HG03066 (cell line): Measurements from ENCODE around the gene DMD.
A peak's percentile ranks its signal among the peaks of the same experiment; 100 is the strongest.

Source experiments
- ATAC-seq: cut with Tn5 transposase; IDR thresholded peaks from one replicate; pipeline ENCODE4 v1.9.1; 2021; ENCODE audit warnings: low read depth; ENCODE audit not compliant: unreplicated experiment

Gene DMD

DNA sequence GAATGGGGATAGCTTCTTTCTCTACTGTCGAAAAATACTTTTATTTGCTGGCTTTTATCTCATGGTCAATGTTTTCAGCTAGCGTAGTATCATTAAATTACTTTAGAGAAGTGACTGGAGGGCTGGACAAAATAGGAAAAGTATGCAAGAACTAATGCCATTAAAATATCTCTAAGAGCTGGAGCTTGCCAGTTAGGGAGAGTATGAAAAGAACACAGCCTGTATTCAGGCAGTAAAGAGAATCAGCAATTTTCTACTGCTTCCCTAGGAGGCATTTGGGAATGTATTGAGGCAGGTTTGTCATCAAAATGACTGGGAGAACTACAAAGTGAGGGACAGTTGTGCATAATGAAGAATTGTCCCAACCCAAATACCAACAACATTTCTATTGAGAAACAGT, 2096.5 kb downstream of the DMD start:
- ATAC-seq = no peak

DNA sequence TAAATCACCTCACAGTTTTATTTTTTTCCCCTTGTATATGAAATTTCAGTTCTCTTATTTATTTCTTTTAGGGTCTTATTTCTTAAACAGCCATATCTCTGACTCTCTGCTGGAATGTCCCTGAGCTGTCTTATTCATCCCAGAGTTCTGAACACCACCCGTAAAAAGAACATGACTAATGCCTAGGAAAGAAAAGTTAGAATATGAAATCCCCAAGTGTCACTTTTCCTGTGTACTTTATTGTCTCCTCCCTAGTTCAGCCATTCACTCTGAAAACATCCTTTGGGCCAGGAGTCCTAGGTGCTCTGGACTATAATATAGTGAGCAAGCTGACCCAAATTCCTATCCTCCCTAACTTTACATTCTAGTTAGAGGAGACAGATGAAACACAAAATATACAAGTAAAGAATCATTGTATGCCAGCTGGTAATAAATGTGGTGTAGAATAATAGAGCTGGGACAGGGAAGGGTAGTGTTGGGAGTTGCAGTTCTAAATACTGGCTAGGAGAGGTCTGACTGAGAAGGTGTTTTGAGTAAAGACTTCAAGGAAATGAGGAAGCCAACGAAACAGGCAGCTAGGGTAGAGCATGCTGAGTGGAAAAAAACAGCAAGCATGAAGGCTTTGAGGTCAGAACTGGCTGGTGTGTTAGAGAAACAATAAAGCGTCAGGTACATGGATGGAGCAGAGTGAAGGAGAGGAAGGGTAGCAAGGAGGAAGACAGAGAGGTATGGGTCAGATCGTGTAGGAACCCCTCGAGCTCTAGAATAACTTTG, 2098.9 kb downstream of the DMD start:
- ATAC-seq = no peak

DNA sequence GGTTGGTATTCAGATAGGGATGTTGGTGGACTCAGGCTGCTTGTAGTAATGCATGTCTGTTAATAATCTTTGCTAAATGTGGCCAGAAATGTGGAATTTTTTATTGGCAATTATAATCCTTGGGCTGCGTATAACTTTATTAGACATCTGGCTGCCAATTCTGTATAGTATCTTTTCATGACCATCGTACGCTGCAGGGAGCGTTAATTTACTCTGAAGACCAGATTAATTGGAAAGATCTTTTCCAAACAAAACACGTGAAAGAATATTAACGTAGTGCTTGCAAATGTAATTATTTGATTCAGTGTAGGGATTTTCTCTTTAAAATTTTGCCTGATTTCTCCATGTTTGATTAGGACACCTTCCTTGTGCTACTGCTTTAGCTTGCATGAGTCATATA, 2100.7 kb downstream of the DMD start:
- ATAC-seq = no peak

DNA sequence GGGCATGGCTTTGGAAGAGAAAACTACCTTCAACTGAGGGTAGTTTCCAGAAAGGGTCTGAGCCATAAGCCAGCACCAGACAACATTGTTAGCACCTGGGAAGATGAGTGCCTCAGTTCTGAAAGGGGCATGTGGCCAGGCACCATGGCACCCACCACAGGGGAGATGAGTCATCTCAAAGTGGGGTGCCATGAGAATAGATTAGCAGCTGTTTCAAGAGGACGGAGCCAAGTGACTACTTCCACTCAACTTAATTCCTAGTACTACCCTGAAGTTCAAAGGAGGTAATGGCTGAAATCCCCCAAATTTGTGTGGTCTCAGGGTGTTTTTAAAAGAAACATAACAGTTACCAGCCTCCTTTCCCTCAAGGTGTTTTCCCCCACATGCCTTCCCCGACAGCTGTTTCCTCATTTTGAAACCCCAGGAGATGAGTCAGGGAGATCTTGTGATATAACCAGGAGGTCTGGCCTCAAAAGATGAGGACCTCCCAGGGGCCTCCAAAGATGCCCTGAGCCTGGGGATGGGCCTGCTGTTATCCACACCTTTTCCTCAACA, 2111.7 kb downstream of the DMD start:
- no peak for ATAC-seq

DNA sequence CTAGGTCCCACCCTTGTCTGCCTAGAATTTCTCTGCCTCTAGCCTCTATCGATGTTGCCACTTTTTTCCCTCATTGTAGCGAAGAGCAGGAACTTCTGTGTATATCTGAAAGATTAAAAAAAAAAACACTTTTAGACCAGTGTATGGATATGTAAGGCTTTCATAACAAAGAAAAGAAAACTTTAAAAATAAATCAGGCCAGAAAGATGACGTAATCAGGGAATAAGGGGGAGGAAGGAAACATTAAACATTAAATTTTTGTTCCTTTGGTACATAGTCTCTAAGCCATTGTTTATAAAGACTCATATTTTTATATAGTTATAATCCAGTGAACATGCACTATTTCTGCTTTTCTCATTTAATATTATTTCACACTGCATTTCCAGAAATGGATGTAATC, 2113.3 kb downstream of the DMD start:
- ATAC-seq = no peak

DNA sequence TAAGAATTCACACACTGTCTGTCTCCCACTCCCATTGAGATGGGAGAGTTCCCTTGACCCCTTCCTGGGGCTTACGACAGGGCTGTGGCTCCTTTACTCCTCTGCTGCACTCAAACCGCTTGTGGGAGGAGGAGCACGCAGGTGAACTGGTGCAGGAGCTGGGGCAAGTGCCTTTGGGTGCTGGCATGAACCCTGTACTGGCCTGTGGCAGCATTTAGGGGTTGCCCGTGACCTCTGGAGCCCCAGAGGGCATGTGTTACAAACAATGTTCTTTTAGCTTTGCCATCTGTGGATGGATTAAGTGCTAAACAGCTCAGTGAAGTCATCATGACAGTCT, 2117.7 kb downstream of the DMD start:
- no peak for ATAC-seq

DNA sequence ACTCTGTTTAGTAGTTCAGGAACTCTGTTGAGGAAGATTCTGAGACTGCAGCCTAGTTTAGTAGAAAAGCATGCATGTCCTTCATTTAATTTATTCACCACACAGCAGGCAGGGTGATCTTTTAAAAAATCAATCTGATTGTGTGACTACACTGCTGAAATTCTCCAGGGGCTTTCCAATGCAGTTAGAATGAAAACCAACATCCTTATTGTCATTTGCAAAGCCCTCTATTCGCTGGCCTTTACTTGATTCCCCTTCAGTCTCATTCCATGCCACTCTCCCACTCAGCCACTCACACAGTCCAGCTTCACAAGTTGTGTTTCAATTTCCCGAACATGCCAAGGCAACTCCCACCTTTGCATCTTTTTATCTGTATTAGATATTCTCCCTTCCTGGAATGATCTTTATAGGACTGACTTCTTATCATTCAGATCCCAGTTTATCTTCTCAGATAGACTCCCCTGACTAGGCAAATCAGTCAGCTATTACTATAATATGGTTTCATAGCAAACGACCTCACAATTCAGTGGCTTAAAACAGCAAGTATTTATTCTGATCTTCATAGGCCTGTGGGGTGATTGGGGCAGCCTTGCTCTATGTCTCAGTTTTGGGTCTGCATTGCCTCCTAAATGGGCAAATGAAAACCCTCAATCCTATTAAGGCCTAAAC, 2118.2 kb downstream of the DMD start:
- ATAC-seq = no peak

DNA sequence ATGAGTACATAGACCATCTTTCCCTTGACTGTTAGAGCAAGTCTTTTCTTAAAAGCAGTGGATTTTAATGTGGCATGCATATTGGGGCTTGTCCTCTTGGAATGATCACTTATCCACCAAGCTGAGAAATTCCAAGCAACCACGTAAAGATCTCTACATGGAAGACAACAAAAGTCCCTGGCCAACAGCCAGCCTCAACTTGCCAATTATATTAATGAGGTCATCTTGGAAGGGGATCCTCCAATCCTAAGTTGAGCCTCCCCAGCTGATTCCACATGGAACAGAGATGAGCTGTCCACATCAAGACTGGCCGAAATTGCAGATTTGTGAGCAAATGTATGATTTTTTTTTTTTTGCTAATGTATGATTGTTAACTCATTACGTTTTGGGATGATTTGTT, 2118.9 kb downstream of the DMD start:
- ATAC-seq = no peak

DNA sequence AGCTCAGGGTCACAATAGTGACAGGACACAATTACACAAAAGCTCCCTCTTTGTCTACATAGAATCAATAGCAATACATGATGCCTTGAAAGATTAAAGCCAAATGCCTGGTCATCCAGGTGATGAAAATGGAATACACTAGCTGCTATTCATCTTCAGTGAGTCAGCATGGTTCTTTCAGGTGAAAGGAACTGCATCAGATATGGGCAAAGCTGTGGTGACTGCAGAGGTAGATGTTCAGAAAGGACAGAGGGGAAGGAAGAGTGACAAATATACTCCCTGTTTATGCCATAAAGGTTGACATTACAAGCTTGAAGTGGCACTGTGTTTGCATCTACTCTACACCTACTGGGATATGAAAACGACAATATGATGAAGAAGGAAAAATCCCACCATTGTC, 2119.5 kb downstream of the DMD start:
- ATAC-seq = no peak

DNA sequence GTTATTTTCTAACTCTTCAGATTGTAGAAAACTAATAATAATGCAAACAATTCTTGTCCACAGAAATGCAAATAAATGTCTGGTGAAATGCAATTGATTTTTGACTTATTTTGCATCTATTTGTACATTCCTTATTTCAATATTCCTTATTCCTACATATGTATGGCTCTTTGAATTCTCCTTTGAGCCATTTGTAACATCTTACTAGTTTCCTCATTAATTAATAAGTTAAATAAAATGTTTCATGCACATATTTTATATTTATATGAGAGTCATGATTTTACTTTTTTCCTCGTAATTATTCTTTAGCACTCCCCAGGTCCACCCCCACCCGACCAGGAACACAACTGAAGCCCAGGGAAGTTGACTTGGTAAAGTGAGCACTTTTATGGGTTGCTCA, 2136.8 kb downstream of the DMD start:
- no peak for ATAC-seq

DNA sequence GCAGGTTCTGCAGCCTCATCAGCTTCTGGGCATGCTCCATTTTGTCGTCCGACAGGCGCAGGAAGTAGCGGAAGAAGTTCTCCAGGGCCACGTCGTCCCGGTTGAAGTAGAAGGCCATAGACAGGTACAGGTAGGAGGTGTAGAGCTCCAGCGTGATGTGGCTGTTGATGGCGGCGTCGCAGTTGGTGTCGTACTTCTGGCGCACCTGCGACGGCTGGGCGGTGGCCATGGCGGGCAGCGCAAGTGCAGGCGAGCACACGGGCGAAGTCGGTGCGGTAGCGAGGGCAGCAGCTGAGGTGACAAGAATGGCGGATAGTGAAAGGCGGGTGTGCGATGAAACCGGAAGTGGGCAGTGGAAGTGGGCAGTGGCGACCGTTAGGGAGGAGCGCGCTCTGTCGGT, 2139.6 kb downstream of the DMD start, which contains the start of gene FTHL17:
FTHL17 (minus strand) TSS at position 317 of the 400 bp plus-strand sequence; CDS start at position 229, 88 bp downstream.
- ATAC-seq = no peak

DNA sequence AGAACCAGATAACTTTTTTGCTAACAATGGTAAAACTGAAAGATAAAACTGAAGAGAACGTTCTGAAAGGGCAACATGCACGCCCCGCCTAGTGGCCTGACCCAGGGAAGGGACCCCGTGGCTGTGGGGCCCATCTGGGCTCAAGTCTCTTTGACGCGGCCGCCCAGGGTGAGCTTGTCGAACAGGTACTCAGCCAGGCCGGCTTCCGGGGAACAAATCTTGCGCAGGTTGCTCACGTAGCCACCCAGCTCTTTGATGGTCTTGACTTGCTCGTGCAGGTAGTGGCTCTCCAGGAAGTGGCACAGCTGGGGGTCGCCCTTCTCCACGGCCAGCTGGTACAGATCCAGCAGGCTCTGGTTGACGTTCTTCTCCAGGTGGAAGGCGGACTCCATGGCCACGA, 2140.1 kb downstream of the DMD start:
- ATAC-seq = no peak

DNA sequence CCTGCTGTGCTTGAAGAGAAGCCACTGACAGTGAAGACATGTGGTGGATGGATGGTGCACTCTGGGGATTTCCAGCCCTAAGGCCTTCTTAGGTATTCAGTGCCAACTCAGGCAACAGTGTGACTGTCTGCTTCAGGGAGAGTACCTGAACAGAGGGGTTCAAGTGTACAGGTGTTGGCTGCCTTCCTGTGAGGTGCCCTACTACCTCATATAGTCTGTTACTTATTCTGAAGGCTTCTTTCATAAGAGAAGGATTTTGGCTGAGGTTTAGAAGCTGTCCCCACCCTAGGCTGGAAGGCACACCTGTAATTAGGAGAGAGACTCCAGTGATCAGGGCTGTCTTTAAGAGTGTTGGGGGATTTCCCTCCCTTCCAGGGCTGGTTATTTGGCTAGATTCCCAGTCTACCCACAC, 2141.3 kb downstream of the DMD start:
- ATAC-seq = peak; percentile 77
